ENCODE results near the gene GOLGA1. TPM values are rescaled to one million over a fixed set of nuclear protein-coding genes. Genes with fewer than 3 reads are reported as not detected.
A peak's percentile ranks its signal among the peaks of the same experiment; 100 is the strongest.

GOLGA1 gene
- total and polyA plus RNA-seq, 10 of the 15 experiments (the other 5 are each of a cell fraction or from before 2014, with no cell fraction given) = 2.9 to 14.1 (median 8.1) TPM

DNA sequence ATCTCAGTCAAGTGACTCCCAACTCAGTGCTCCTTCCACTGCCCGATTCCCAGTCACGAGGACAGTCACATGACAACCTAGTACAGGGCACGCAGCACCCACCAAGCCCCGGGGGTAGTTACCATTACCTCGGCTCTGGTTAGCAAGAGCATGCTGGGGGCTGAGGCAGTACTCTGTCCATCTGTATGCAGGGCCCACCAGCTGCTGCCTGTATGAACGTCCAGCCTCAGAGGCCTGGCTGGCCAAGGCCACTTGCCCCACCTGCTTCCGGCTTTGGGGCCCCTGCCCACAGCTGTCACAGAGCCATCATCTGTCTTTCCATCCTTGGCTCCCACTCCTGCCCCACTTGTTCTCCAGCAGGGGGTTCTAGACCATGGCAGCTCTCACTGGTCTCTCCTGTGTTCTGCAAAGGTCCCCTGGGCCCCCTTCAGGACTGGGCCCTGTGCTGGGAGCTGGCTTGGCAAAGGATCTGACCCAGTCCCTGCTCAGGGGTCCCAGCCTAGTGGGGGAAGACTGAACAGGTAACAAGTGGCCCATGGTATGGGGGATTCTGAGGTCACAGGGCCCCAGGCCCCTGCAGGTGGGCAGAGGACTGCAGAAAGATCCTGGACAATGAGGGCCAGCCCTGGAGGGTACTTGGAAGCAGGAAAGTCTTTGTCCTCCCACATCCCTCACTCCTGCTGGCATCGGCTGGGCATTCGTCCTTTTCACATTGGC lies 82.4 kb downstream of the GOLGA1 start:
- Histone ChIP-seq H3K9me3 (replicated peaks; ENCODE audit: control insufficient read depth, insufficient read depth, low read length) (no peaks in the 10 kb centered on the region), H3K4me1 (ENCODE audit: control insufficient read depth, insufficient read depth, low read length) (peaks cover 11% of the 10 kb centered on the region), H3K79me2 (ENCODE audit: control insufficient read depth, insufficient read depth, low read length) (peaks cover 40% of the 10 kb centered on the region), H2AFZ (ENCODE audit: control insufficient read depth, low read depth, low read length) (no peak overlapping the region), H3K9ac (ENCODE audit: control insufficient read depth, insufficient read depth, low read length) (no peak overlapping the region; the same call in 1 of the 2 replicates), H3K27ac (ENCODE audit: control insufficient read depth, insufficient read depth) (no peak overlapping the region), H3K4me2 (ENCODE audit: control insufficient read depth, insufficient read depth) (peak overlapping the region; percentile 99), H3K4me3 (peak overlapping the region; percentile 95), H3K27me3 (replicated peaks in 1 of 2; ENCODE audit: control insufficient read depth in 2 of 2, insufficient read depth in 2 of 2, low read length in 1 of 2) (no peaks in the 10 kb centered on the region), H3K36me3 (ENCODE audit: control insufficient read depth in 2 of 2, insufficient read depth in 2 of 2, low read length in 1 of 2) (peaks cover 28 to 31% of the 10 kb centered on the region in 2 experiments; a peak in 3 of 4 replicates), H4K20me1 (ENCODE audit: control insufficient read depth, insufficient read depth) (peaks cover 18% of the 10 kb centered on the region)
- 72% methylated on average over 9 of the region's 9 CpGs for WGBS (ENCODE audit: insufficient coverage, insufficient replicate concordance, low lambda C conversion rate, missing lambda C conversion rate)
- no TSS peak for BruUV-seq (replicated peaks)
- no peak for FAIRE-seq
- ChIA-PET RAD21 (ENCODE audit: unreplicated experiment) (interaction anchor here (0.6 to 1.4 kb wide), 2 partner anchors 13 to 14 kb away, joined by 3 read pairs; no protein-coding TSS in a partner anchor), CTCF (interaction anchor here (1.6 to 26.5 kb wide), 2 partner anchors 35 to 83 kb away, joined by 4 to 575 read pairs; partner anchors contain the start of genes NR6A1 and OLFML2A), SMC1A (ENCODE audit: uncharacterized antibody, unreplicated experiment) (interaction anchor here (1.1 to 5.1 kb wide), 3 partner anchors 13 to 85 kb away, joined by 3 to 37 read pairs (median 7); no protein-coding TSS in a partner anchor), POLR2A (no interaction called here)
- in situ Hi-C loops (cut with MboI) = loop anchor here (5.0 to 25.0 kb wide), 2 partner anchors 241 to 1946 kb away; partner anchors contain the start of genes RC3H2 and ZBTB6
- intact Hi-C loops (cut with micrococcal nuclease; ENCODE audit: unreplicated experiment) = no loop called here
- no peak for DNase-seq (ENCODE audit: low read depth, low spot score)
- ATAC-seq = no peak
- TF ChIP-seq SMARCA5 (IDR thresholded peaks at IDR 0.05) (no peak), ZBTB40 (IDR thresholded peaks at IDR 0.05; ENCODE audit: borderline replicate concordance) (no peak), NBN (IDR thresholded peaks at IDR 0.05) (no peak), SIN3A (IDR thresholded peaks at IDR 0.05; ENCODE audit: low read depth, low read length) (no peak), NRF1 (conservative IDR thresholded peaks at IDR 0.05; ENCODE audit: low read depth, low read length) (no peak), NFIC (IDR thresholded peaks at IDR 0.05; ENCODE audit: low read depth, low read length) (no peak), POLR2A (IDR thresholded peaks at IDR 0.05; ENCODE audit: low read depth, low read length) (peak; percentile 18; the same call in 1 of the 2 replicates), USF2 (IDR thresholded peaks at IDR 0.05; ENCODE audit: borderline replicate concordance, low read depth, low read length) (no peak)
